Measurements from ENCODE around the gene UVSSA. TPM values are rescaled to one million over a fixed set of nuclear protein-coding genes. Genes with fewer than 3 reads are reported as not detected.

Gene UVSSA
- total and polyA plus RNA-seq, 9 donors, result 5.5 to 13.6 (median 9.1) TPM

DNA sequence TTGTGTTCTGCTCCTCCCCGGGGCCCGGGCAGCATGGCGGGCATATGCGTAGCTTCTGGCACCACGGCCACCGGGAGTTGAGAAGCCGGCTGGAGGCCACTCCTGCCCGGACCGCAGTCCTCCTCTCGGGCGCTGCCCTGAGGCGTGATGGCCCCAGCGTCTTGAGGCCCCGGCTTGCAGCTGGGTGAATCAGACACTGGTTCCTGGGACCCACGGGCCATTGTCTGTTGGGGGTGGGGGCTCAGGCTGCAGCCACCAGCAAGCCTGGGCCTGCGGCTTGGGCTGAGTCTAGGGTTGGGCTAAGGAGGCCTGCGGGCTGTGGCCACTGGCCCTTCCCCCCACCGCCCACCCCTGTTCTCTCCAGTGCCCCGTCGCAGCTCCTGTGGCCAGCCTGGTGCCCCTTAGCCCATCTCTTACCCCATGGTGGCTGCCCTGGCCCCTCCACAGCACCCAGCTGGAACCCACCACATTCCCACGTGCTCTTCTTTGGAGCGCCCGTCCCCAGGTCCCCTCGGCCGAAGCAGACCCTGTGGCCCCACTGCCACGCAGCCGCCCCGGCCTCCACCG, 6.7 kb upstream of the UVSSA start:
- 88% methylated on average over 28 of the region's 29 CpGs for WGBS (ENCODE audit: insufficient coverage)

DNA sequence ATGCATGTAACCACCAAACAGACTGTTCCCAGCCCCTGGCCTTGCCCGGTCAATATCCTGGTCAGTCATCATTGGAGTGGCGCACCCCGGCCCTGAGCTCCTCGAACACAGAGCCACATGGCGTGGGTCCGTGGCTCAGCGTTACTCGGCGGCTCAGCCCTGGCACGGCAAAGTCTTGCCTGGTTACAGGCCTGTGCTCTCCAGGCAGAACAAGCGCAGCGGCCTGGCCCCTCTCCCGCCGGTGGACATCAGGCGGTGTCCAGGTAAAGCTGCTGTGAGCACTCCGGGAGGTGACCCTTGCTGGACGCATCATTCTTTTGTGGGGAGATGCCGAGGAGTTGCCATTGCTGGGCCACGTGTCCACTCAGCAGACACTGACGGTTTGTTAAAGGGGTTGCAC, 6.1 kb upstream of the UVSSA start:
- 96% methylated on average over 18 of the region's 20 CpGs for WGBS (ENCODE audit: insufficient coverage)
- DNase-seq, result no peak
- Histone ChIP-seq H3K4me1 (ENCODE audit: control insufficient read depth, insufficient read depth, low read length) (peaks cover 10% of the 10 kb centered on the region), H3K36me3 (ENCODE audit: control insufficient read depth, insufficient read depth, low read length) (peaks cover 58% of the 10 kb centered on the region), H3K4me3 (ENCODE audit: low read length) (no peak overlapping the region), H3K27me3 (ENCODE audit: control insufficient read depth, insufficient read depth, low read length) (no peaks in the 10 kb centered on the region), H3K27ac (ENCODE audit: low read length) (no peak overlapping the region), H3K9me3 (replicated peaks; ENCODE audit: control insufficient read depth, low read depth, low read length) (no peaks in the 10 kb centered on the region)

More for the DNA sequence above, 6.7 kb upstream of the UVSSA start:
- Histone ChIP-seq H3K27ac (ENCODE audit: low read length) (no peak overlapping the region), H3K27me3 (ENCODE audit: control insufficient read depth, insufficient read depth, low read length) (no peaks in the 10 kb centered on the region), H3K9me3 (replicated peaks; ENCODE audit: control insufficient read depth, low read depth, low read length) (no peaks in the 10 kb centered on the region), H3K4me3 (ENCODE audit: low read length) (no peak overlapping the region), H3K4me1 (ENCODE audit: control insufficient read depth, insufficient read depth, low read length) (peaks cover 5% of the 10 kb centered on the region), H3K36me3 (ENCODE audit: control insufficient read depth, insufficient read depth, low read length) (peaks cover 59% of the 10 kb centered on the region)
- DNase-seq, result no peak

DNA sequence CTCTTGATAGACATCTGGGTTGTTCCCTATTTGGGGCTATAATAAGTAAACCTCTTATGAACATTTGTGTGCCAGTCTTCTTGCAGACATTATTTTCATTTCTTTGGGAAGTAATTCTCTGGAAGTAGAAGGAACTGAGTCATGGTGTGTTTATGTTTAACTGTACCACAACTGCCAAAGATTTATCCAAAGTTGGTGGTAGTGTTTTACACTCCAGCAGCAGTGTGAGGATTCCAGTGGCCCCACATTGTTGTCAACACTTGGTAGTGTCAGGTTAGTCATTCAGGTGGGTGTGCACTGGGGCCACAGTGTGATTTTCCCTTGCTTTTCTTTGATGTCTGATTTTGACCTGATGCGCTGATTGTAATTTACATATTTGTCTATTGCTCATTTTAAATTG, 5.0 kb upstream of the UVSSA start:
- WGBS (ENCODE audit: insufficient coverage), result no CpG with 5 or more reads among the region's 1 CpG

DNA sequence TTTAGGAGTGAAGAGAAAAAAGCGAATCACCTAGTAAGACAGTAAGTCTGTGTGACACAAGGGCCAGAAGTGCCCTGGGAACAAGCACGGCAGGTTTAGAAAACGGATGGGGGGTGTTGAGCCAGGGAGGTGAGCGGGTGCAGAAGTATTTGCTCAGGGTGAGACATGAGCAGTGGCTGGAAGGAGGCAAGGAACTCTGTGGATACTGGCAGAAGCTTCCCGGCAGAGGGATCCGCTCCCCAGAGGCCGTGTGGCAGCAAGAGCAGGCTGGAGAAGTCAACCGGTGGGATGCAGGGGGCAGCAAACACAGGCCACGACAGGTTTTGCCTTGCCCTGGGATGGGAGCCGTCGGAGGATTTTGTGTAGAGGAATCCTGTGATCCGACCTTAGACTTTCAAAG, 2.3 kb upstream of the UVSSA start:
- no peak overlapping the region for H3K4me3 ChIP-seq (ENCODE audit: low read length)
- peaks cover 23% of the 10 kb centered on the region for H3K36me3 ChIP-seq (ENCODE audit: control insufficient read depth, insufficient read depth, low read length)
- H3K9me3 ChIP-seq (replicated peaks; ENCODE audit: control insufficient read depth, low read depth, low read length), result no peaks in the 10 kb centered on the region
- no peak for DNase-seq
- H3K27me3 ChIP-seq (ENCODE audit: control insufficient read depth, insufficient read depth, low read length), result no peaks in the 10 kb centered on the region
- peaks cover 22% of the 10 kb centered on the region for H3K4me1 ChIP-seq (ENCODE audit: control insufficient read depth, insufficient read depth, low read length)
- 81% methylated on average over 12 of the region's 12 CpGs for WGBS (ENCODE audit: insufficient coverage)
- no peak overlapping the region for H3K27ac ChIP-seq (ENCODE audit: low read length)

More for the DNA sequence above, 5.0 kb upstream of the UVSSA start:
- no peaks in the 10 kb centered on the region for H3K27me3 ChIP-seq (ENCODE audit: control insufficient read depth, insufficient read depth, low read length)
- H3K9me3 ChIP-seq (replicated peaks; ENCODE audit: control insufficient read depth, low read depth, low read length), result no peaks in the 10 kb centered on the region
- H3K27ac ChIP-seq (ENCODE audit: low read length), result no peak overlapping the region
- no peak for DNase-seq
- no peak overlapping the region for H3K4me3 ChIP-seq (ENCODE audit: low read length)
- H3K36me3 ChIP-seq (ENCODE audit: control insufficient read depth, insufficient read depth, low read length), result peaks cover 47% of the 10 kb centered on the region
- peaks cover 10% of the 10 kb centered on the region for H3K4me1 ChIP-seq (ENCODE audit: control insufficient read depth, insufficient read depth, low read length)

DNA sequence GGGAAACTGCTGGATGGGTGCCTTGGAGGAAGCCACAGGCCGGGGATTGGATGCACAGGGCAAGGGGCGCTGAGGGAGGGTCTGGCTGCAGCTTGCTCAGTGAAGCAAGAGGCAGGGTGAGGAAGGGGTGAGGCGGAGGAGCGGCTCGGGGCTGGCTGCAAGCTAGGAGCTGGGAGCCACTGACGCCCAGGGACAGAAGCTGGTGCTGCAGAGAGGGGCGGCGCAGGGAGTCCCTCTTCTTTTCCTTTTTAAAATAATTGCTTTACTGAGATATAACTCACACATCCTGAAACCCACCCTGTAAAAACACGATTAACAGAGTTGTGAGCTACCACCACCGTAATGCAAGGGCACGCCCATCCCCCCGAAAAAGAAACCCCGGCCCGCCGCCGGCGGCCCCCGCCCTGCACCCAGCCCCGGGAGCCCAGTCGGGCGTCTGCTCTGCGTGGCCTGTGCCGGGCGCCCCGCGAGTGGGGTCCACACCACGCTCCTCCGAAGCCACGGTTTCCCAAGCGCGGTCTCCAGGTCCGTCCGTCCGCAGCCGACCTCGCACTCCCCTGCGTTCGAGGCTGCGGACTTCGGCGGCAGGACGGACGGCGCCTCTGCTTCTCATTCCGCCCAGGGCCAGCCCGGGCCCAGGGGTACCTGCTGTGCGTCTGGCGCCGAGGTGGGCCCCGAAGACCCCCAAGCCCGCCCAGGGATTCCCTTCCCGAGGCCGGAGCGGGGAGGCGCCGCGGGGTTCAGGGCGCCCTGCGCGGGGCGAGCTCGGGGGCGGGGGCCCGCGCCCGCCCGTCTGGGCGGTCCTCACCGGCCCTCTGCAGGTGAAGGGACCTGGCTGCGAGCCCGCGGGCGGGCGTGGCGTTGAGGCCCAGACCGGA, 866 bp upstream of the UVSSA start:
- H3K4me3 ChIP-seq (ENCODE audit: low read length), result peak overlapping the region; percentile 90
- H3K27ac ChIP-seq (ENCODE audit: low read length), result peak overlapping the region; percentile 91
- H3K27me3 ChIP-seq (ENCODE audit: control insufficient read depth, insufficient read depth, low read length), result no peaks in the 10 kb centered on the region
- 0% methylated on average over 68 of the region's 76 CpGs for WGBS (ENCODE audit: insufficient coverage)
- DNase-seq, result peak; percentile 75
- H3K4me1 ChIP-seq (ENCODE audit: control insufficient read depth, insufficient read depth, low read length), result peaks cover 22% of the 10 kb centered on the region
- peaks cover 17% of the 10 kb centered on the region for H3K36me3 ChIP-seq (ENCODE audit: control insufficient read depth, insufficient read depth, low read length)
- no peaks in the 10 kb centered on the region for H3K9me3 ChIP-seq (replicated peaks; ENCODE audit: control insufficient read depth, low read depth, low read length)

DNA sequence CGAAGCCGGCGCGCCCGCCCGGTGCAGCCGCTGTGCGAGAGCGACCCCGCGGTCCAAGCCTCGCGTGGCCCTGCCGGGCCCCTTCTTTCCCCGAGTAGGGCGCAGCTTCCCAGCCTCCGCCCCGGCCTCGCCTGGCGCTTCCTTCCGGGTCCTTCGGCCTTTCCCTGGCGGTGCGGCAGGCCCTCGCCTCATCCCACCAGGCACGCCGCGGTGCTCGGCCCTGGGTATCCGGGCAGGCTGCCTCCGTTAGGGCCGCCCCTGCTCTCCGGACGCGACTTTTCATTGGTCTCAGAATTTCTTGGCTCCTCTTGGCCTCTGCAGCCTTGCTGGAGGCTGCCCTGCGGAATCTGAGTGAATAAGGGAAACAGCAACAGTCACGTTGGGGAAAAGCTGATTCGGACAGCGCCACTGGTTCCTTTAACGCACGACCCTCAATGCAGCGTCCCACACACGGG, 429 bp downstream of the UVSSA start:
- no peaks in the 10 kb centered on the region for H3K27me3 ChIP-seq (ENCODE audit: control insufficient read depth, insufficient read depth, low read length)
- peak overlapping the region; percentile 68 for H3K4me3 ChIP-seq (ENCODE audit: low read length)
- peaks cover 18% of the 10 kb centered on the region for H3K36me3 ChIP-seq (ENCODE audit: control insufficient read depth, insufficient read depth, low read length)
- H3K9me3 ChIP-seq (replicated peaks; ENCODE audit: control insufficient read depth, low read depth, low read length), result no peaks in the 10 kb centered on the region
- H3K27ac ChIP-seq (ENCODE audit: low read length), result peak overlapping the region; percentile 98
- peak; percentile 96 for DNase-seq
- peaks cover 27% of the 10 kb centered on the region for H3K4me1 ChIP-seq (ENCODE audit: control insufficient read depth, insufficient read depth, low read length)
- 0% methylated on average over 41 of the region's 43 CpGs for WGBS (ENCODE audit: insufficient coverage)

DNA sequence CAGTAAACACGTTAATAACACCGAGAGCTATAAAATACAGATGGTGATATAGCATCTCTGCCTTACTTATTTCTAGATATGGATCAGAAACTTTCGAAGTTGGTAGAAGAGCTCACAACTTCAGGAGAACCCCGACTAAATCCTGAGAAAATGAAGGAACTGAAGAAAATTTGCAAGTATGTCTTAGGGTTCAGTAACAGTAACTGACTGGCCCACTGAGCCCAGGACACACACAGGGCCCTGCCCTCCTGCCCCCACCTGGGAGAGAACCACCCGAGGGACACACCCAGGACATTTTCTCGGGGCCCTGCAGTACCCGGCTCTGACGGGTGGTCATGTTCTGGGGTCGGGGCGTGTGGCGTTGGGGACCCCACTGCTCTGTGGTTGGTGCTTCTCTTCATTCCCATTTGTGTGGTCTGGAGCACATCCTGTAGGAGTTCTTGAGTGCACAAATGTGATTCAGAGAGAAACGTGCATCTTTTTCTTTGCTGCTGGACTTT, 1.1 kb downstream of the UVSSA start:
- Histone ChIP-seq H3K4me1 (ENCODE audit: control insufficient read depth, insufficient read depth, low read length) (peaks cover 27% of the 10 kb centered on the region), H3K4me3 (ENCODE audit: low read length) (peak overlapping the region; percentile 68), H3K27me3 (ENCODE audit: control insufficient read depth, insufficient read depth, low read length) (no peaks in the 10 kb centered on the region), H3K36me3 (ENCODE audit: control insufficient read depth, insufficient read depth, low read length) (peaks cover 21% of the 10 kb centered on the region), H3K9me3 (replicated peaks; ENCODE audit: control insufficient read depth, low read depth, low read length) (no peaks in the 10 kb centered on the region), H3K27ac (ENCODE audit: low read length) (peak overlapping the region; percentile 98)
- WGBS (ENCODE audit: insufficient coverage), result 92% methylated on average over 6 of the region's 12 CpGs
- no peak for DNase-seq

GRCh38 chr4:1348746-1349145, 1.7 kb downstream of the UVSSA start:
- H3K9me3 ChIP-seq (replicated peaks; ENCODE audit: control insufficient read depth, low read depth, low read length), result no peaks in the 10 kb centered on the region
- DNase-seq, result no peak
- no peak overlapping the region for H3K27ac ChIP-seq (ENCODE audit: low read length)
- no peaks in the 10 kb centered on the region for H3K27me3 ChIP-seq (ENCODE audit: control insufficient read depth, insufficient read depth, low read length)
- 96% methylated on average over 24 of the region's 25 CpGs for WGBS (ENCODE audit: insufficient coverage)
- peaks cover 27% of the 10 kb centered on the region for H3K4me1 ChIP-seq (ENCODE audit: control insufficient read depth, insufficient read depth, low read length)
- no peak overlapping the region for H3K4me3 ChIP-seq (ENCODE audit: low read length)
- peaks cover 25% of the 10 kb centered on the region for H3K36me3 ChIP-seq (ENCODE audit: control insufficient read depth, insufficient read depth, low read length)

- no peak for DNase-seq
- peaks cover 27% of the 10 kb centered on the region for H3K4me1 ChIP-seq (ENCODE audit: control insufficient read depth, insufficient read depth, low read length)
- 92% methylated on average over 25 of the region's 29 CpGs for WGBS (ENCODE audit: insufficient coverage)
- no peaks in the 10 kb centered on the region for H3K9me3 ChIP-seq (replicated peaks; ENCODE audit: control insufficient read depth, low read depth, low read length)
- H3K27ac ChIP-seq (ENCODE audit: low read length), result no peak overlapping the region
- no peak overlapping the region for H3K4me3 ChIP-seq (ENCODE audit: low read length)
- H3K36me3 ChIP-seq (ENCODE audit: control insufficient read depth, insufficient read depth, low read length), result peaks cover 25% of the 10 kb centered on the region
- no peaks in the 10 kb centered on the region for H3K27me3 ChIP-seq (ENCODE audit: control insufficient read depth, insufficient read depth, low read length)
Measured at GRCh38 chr4:1349359-1350168, 2.6 kb downstream of the UVSSA start.

DNA sequence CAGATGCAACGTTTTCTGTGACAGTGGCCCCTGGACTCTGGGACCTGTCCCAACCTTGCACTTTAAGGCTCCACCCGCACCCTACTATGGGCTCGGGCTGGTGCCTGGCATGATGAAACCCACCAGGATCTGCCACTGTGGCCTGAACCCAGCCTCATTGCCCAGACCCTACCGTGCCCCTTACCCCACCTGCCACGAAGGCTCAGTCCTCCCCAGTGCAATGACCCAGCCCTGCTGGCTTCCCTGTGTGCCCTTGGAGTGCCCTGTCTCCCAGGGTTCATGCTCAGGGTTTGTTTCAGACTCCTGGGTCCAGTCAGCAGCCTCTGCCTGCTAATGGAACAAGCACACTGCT, 3.1 kb downstream of the UVSSA start:
- no peak overlapping the region for H3K27ac ChIP-seq (ENCODE audit: low read length)
- no peaks in the 10 kb centered on the region for H3K27me3 ChIP-seq (ENCODE audit: control insufficient read depth, insufficient read depth, low read length)
- no peak for DNase-seq
- H3K4me1 ChIP-seq (ENCODE audit: control insufficient read depth, insufficient read depth, low read length), result peaks cover 24% of the 10 kb centered on the region
- no peaks in the 10 kb centered on the region for H3K9me3 ChIP-seq (replicated peaks; ENCODE audit: control insufficient read depth, low read depth, low read length)
- 83% methylated on average over 5 of the region's 5 CpGs for WGBS (ENCODE audit: insufficient coverage)
- peaks cover 31% of the 10 kb centered on the region for H3K36me3 ChIP-seq (ENCODE audit: control insufficient read depth, insufficient read depth, low read length)
- no peak overlapping the region for H3K4me3 ChIP-seq (ENCODE audit: low read length)

All from muscle of leg (tissue), 11 donors.